ENCODE results near the gene CYP1A2.

Gene CYP1A2

GRCh38 chr15:74795966-74796625 lies 47.5 kb downstream of the CYP1A2 start:
- H3K4me3 ChIP-seq (ENCODE audit: low read depth, low read length) = no peak overlapping the region
- no peak for TF ChIP-seq CTCF (IDR thresholded peaks at IDR 0.05; ENCODE audit: low read depth, low read length)

GRCh38 chr15:74798388-74799254 lies 50.0 kb downstream of the CYP1A2 start:
- TF ChIP-seq CTCF (IDR thresholded peaks at IDR 0.05; ENCODE audit: low read depth, low read length) = no peak
- H3K4me3 ChIP-seq (ENCODE audit: low read depth, low read length) = no peak overlapping the region

- no peak overlapping the region for H3K4me3 ChIP-seq (ENCODE audit: low read depth, low read length)
- TF ChIP-seq CTCF (IDR thresholded peaks at IDR 0.05; ENCODE audit: low read depth, low read length) = no peak
Observed at GRCh38 chr15:74799255-74799855, 50.7 kb downstream of the CYP1A2 start.

GRCh38 chr15:74799856-74800558 lies 51.4 kb downstream of the CYP1A2 start:
- no peak overlapping the region for H3K4me3 ChIP-seq (ENCODE audit: low read depth, low read length)
- TF ChIP-seq CTCF (IDR thresholded peaks at IDR 0.05; ENCODE audit: low read depth, low read length) = peak; percentile 98

- H3K4me3 ChIP-seq (ENCODE audit: low read depth, low read length) = no peak overlapping the region
- no peak for TF ChIP-seq CTCF (IDR thresholded peaks at IDR 0.05; ENCODE audit: low read depth, low read length)
Observed at GRCh38 chr15:74800559-74801094, 52.0 kb downstream of the CYP1A2 start.

- no peak overlapping the region for H3K4me3 ChIP-seq (ENCODE audit: low read depth, low read length)
- no peak for TF ChIP-seq CTCF (IDR thresholded peaks at IDR 0.05; ENCODE audit: low read depth, low read length)
Observed at GRCh38 chr15:74801311-74801997, 52.8 kb downstream of the CYP1A2 start.
